Tibial artery (tissue), 4 donors: ENCODE data around the gene CKMT2.

ENCODE experiments used
- DNase-seq, 2 donors: peaks; one replicate each; pipeline ENCODE4 v3.0.0-alpha.2; 2019
- H3K27ac ChIP-seq, 2 donors: fragments of 200-600 bp; sonication (generic) in 1 of 2; 1 replicate in 1 of 2; 2 replicates in 1 of 2; pipeline ENCODE4 v1.5.1; 2018 to 2019; ENCODE audit warnings: mild to moderate bottlenecking in 1 of 2
- H3K27me3 ChIP-seq, 2 donors: fragments of 200-600 bp; sonication (generic) in 1 of 2; one replicate each; pipeline versions ENCODE4 v1.5.1 to v1.6.0; 2016 to 2019
- H3K36me3 ChIP-seq, 3 donors: fragments of 200-600 bp; sonication (generic) in 2 of 3; one replicate each; pipeline ENCODE4 v1.5.1; 2016 to 2019; ENCODE audit warnings: mild to moderate bottlenecking in 2 of 3
- H3K4me1 ChIP-seq, 4 donors: fragments of 200-600 bp; sonication (generic) in 2 of 4; 1 replicate in 3 of 4; 2 replicates in 1 of 4; pipeline ENCODE4 v1.5.1; 2016 to 2019
- H3K4me3 ChIP-seq, 2 donors: fragments of 200-600 bp; sonication (generic) in 1 of 2; 1 replicate in 1 of 2; 2 replicates in 1 of 2; pipeline ENCODE4 v1.5.1; 2018 to 2019; ENCODE audit warnings: mild to moderate bottlenecking in 2 of 2
- H3K9me3 ChIP-seq, 3 donors: fragments of 200-600 bp; sonication (generic) in 1 of 3; one replicate each; pipeline ENCODE4 v1.5.1; 2016 to 2019
- intact Hi-C: fragments of 100-400 bp; cut with DNase I; formaldehyde crosslinking; loops from one replicate; pipeline ENCODE4 v1.15.0; 2023; ENCODE audit warnings: low total_unique reads
- TF ChIP-seq, protein P1 (sequence below), 2 experiments: fragments of 200-600 bp in 1 of 2; fragments of 450-650 bp in 1 of 2; IDR thresholded peaks; one replicate each; pipeline ENCODE4 v1.5.1; 2017 to 2019; ENCODE audit warnings: antibody characterized with exemption in 2 of 2, mild to moderate bottlenecking in 1 of 2, moderate library complexity in 1 of 2

The CKMT2 gene

DNA sequence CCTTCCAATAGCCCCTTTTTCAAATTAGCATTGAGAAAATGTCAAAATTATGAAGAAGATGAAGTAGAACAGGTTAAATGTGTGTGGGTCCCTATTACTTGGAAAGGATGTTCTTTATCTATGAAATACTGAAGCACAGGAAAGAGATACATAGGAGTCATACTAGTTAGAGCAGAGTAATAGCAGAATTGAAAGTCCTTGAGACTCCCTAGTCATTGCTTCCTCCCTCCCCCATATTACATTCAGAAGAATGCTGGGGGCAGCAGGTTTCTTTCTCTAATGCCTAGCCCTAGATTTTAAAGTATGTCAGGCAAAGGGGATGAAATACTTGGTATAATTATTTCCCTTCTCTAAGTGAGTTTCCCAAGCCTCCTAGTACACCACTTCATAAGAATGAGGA is 72.7 kb downstream of the CKMT2 start:
- no peak for DNase-seq
- no peak overlapping the region for H3K4me3 ChIP-seq
- H3K27ac ChIP-seq, result no peak overlapping the region
- intact Hi-C loops, result no loop called here
- TF ChIP-seq, protein P1, sequence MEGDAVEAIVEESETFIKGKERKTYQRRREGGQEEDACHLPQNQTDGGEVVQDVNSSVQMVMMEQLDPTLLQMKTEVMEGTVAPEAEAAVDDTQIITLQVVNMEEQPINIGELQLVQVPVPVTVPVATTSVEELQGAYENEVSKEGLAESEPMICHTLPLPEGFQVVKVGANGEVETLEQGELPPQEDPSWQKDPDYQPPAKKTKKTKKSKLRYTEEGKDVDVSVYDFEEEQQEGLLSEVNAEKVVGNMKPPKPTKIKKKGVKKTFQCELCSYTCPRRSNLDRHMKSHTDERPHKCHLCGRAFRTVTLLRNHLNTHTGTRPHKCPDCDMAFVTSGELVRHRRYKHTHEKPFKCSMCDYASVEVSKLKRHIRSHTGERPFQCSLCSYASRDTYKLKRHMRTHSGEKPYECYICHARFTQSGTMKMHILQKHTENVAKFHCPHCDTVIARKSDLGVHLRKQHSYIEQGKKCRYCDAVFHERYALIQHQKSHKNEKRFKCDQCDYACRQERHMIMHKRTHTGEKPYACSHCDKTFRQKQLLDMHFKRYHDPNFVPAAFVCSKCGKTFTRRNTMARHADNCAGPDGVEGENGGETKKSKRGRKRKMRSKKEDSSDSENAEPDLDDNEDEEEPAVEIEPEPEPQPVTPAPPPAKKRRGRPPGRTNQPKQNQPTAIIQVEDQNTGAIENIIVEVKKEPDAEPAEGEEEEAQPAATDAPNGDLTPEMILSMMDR (IDR thresholded peaks at IDR 0.05), result no peak
- H3K36me3 ChIP-seq, result peaks cover 6 to 26% (median 7%) of the 10 kb centered on the region in 3 donors
- peaks cover 0 to 18% (median 12%) of the 10 kb centered on the region in 4 donors for H3K4me1 ChIP-seq
- no peaks in the 10 kb centered on the region for H3K27me3 ChIP-seq
- no peaks in the 10 kb centered on the region for H3K9me3 ChIP-seq

DNA sequence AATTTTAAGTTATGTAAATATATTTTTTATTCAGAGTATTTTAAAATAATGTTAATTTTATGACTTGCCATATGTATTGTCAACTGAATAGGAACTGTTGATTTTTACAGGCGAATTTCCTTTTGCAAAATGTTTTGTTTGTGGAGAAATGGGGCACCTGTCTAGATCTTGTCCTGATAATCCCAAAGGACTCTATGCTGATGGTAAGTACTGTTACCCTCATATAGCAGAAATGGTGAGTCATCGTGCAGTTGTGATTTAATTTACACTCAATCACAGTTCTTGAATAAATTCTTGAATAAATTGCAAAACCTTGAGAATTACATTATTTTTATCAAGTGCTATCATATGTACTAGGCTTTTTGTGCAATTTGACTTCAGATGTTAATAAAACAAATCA is 75.7 kb downstream of the CKMT2 start:
- no peak overlapping the region for H3K4me3 ChIP-seq
- peaks cover 34 to 56% (median 36%) of the 10 kb centered on the region in 3 donors for H3K36me3 ChIP-seq
- H3K9me3 ChIP-seq, result no peaks in the 10 kb centered on the region
- TF ChIP-seq, protein P1 (IDR thresholded peaks at IDR 0.05), result no peak
- no peak for DNase-seq
- no peaks in the 10 kb centered on the region for H3K27me3 ChIP-seq
- H3K27ac ChIP-seq, result no peak overlapping the region
- intact Hi-C loops, result no loop called here
- no peaks in the 10 kb centered on the region for H3K4me1 ChIP-seq

DNA sequence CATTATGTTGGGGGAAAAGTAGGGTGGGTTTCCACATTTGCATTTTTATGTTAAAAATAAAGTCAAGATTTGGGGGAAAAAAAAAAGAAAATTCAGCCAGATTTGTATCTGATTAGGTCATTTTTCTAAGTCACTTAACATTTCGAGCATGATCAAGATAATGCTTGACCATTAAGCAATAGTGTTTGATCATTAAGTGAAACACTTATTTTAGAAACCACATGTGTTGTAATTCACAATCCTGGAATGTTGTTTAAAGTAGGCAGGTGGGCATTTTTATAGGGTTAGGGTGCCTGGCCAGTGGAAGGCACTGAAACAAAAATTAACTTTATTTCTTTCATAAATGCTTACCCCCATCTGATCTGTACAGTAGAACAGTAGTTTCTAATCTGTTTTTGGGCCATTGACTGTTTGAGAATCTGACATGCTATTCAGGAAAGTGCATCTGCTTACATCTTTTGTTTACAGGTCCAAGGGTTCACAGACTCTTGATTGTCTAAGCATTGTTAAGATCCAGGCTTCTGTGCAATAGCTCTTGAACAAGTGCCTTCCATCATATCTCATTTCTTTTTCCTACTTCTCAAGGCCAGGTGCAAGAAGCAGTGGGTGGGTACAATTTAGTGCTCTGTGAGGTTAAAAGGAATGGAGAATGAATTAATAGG is 77.4 kb downstream of the CKMT2 start:
- Histone ChIP-seq H3K9me3 (no peaks in the 10 kb centered on the region), H3K4me3 (no peak overlapping the region), H3K27ac (no peak overlapping the region), H3K36me3 (peaks cover 36 to 59% (median 40%) of the 10 kb centered on the region in 3 donors), H3K4me1 (no peaks in the 10 kb centered on the region), H3K27me3 (no peaks in the 10 kb centered on the region)
- DNase-seq, result no peak
- TF ChIP-seq, protein P1 (IDR thresholded peaks at IDR 0.05), result no peak
- intact Hi-C loops, result no loop called here

DNA sequence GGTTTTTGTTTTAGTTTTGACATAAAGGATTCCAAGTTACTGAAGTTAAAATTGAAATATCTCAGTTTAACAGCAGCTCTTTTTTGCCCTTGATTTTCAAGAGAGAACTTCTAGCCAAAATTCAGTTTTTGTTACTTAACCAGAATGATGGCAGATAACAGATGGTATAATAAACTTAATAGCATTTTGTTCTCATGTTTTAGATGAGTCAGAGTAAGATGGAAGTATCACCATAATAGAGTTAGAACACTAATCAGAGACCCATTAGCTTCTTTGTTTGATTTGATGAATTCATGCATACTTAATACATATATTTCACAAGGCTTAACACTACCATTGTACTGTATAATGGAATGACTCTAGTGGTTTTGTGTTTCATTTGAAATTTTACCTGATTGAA is 80.2 kb downstream of the CKMT2 start:
- DNase-seq, result no peak
- peaks cover 36 to 59% (median 40%) of the 10 kb centered on the region in 3 donors for H3K36me3 ChIP-seq
- no peaks in the 10 kb centered on the region for H3K4me1 ChIP-seq
- H3K27me3 ChIP-seq, result no peaks in the 10 kb centered on the region
- TF ChIP-seq, protein P1 (IDR thresholded peaks at IDR 0.05), result no peak
- H3K27ac ChIP-seq, result no peak overlapping the region
- intact Hi-C loops, result no loop called here
- no peaks in the 10 kb centered on the region for H3K9me3 ChIP-seq
- no peak overlapping the region for H3K4me3 ChIP-seq

DNA sequence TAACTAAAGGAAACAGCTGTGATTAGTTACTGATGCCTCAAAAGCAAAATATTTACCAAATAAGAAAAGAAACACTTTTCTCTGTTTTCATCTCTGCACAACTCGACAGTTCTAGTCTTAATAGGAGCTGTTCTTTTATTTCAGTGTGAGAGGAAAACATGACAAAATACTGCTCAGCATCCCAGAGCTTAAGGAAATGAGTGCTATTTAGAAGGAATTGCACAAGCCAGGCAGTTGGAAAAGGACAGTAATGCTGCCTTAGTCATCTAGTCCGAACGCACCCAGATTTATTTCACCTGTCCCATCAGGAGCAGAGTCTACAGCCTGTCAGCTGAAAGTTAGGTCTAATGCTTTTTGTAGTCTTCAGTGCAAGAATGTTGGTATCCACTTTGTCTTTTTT is 80.6 kb downstream of the CKMT2 start:
- no peaks in the 10 kb centered on the region for H3K27me3 ChIP-seq
- H3K4me3 ChIP-seq, result no peak overlapping the region
- H3K4me1 ChIP-seq, result no peaks in the 10 kb centered on the region
- no peaks in the 10 kb centered on the region for H3K9me3 ChIP-seq
- no peak overlapping the region for H3K27ac ChIP-seq
- peaks cover 36 to 58% (median 40%) of the 10 kb centered on the region in 3 donors for H3K36me3 ChIP-seq
- no peak for DNase-seq
- TF ChIP-seq, protein P1 (IDR thresholded peaks at IDR 0.05), result no peak
- intact Hi-C loops, result no loop called here
